GM13976 (cell line): ENCODE data around the gene FRS2.

Experiments used
- DNase-seq: peaks from one replicate; pipeline ENCODE4 v3.0.0; 2012; ENCODE audit warnings: low spot score
- CTCF ChIP-seq: IDR thresholded peaks from 2 replicates; pipeline ENCODE4 v1.5.1; 2012; ENCODE audit warnings: borderline replicate concordance, mild to moderate bottlenecking; ENCODE audit not compliant: insufficient read depth; ENCODE audit errors: extremely low read depth, missing control alignments, control extremely low read depth
- in situ Hi-C: fragments of 300-500 bp; cut with MboI; formaldehyde crosslinking; loops from one replicate; pipeline ENCODE4 v1.12.0; 2022; ENCODE audit warnings: low sequenced_read_pairs, mixed read lengths, inconsistent platforms; ENCODE audit not compliant: unreplicated experiment

The FRS2 gene

GRCh38 chr12:69470189-69471075 lies at the start of gene FRS2:
Gene FRS2 (plus strand): TSS chr12:69470388. CDS start chr12:69569031, 98,643 bp downstream.
- DNase-seq: peak; percentile 96
- in situ Hi-C loops: no loop called here
- TF ChIP-seq CTCF: no peak

GRCh38 chr12:69421548-69421947 lies 48.6 kb upstream of the FRS2 start:
- in situ Hi-C loops: no loop called here
- no peak for TF ChIP-seq CTCF
- no peak for DNase-seq

GRCh38 chr12:69423037-69423905 lies 46.9 kb upstream of the FRS2 start:
- in situ Hi-C loops: no loop called here
- no peak for TF ChIP-seq CTCF
- no peak for DNase-seq

GRCh38 chr12:69425417-69425816 lies 44.8 kb upstream of the FRS2 start:
- TF ChIP-seq CTCF: no peak
- in situ Hi-C loops: no loop called here
- no peak for DNase-seq

GRCh38 chr12:69428351-69429073 lies 41.7 kb upstream of the FRS2 start:
- TF ChIP-seq CTCF: no peak
- DNase-seq: no peak
- in situ Hi-C loops: no loop called here
